GM12801 (cell line): ENCODE results near the gene MRAS.

ENCODE experiments used
- CTCF ChIP-seq: IDR thresholded peaks from one replicate; pipeline ENCODE4 v1.5.1; 2011; ENCODE audit warnings: control low read depth; ENCODE audit not compliant: insufficient read length; ENCODE audit errors: extremely low read depth

The MRAS gene

GRCh38 chr3:138317687-138318086, 30.7 kb upstream of the MRAS start:
- TF ChIP-seq CTCF: no peak

- TF ChIP-seq CTCF: no peak
Measured at GRCh38 chr3:138323971-138324370, 24.4 kb upstream of the MRAS start.

- TF ChIP-seq CTCF: no peak
Measured at GRCh38 chr3:138325990-138326389, 22.4 kb upstream of the MRAS start.

GRCh38 chr3:138326866-138327595, 21.3 kb upstream of the MRAS start:
- TF ChIP-seq CTCF: no peak

GRCh38 chr3:138327831-138328230, 20.5 kb upstream of the MRAS start:
- no peak for TF ChIP-seq CTCF

GRCh38 chr3:138328341-138328740, 20.0 kb upstream of the MRAS start:
- no peak for TF ChIP-seq CTCF

- TF ChIP-seq CTCF: no peak
Measured at GRCh38 chr3:138329127-138329983, 19.0 kb upstream of the MRAS start, which contains the start of gene NME9. Gene NME9, minus strand, starts transcription at chr3:138329851. Its CDS starts 516 bp downstream, at chr3:138329335.
